B cell (primary cell): Measurements from ENCODE around the gene PSMB3. TPM values are rescaled to one million over a fixed set of nuclear protein-coding genes. Genes with fewer than 3 reads are reported as not detected.

Experiments used
- ATAC-seq: fragments of 200-7000 bp; cut with Tn5 transposase; one replicate; pipeline ENCODE4 v1.10.0; 2021; ENCODE audit warnings: low read depth, mild to moderate bottlenecking, moderate number of reproducible peaks, moderate library complexity
- CTCF ChIA-PET: fragments of 350-600 bp; sonication (Branson Sonifier 250); formaldehyde crosslinking; loops from one replicate; lab custom pipeline; 2021; ENCODE audit warnings: antibody characterized with exemption, inconsistent platforms; lab: Charles Lee
- POLR2A ChIA-PET: fragments of 350-600 bp; sonication (Branson Sonifier 250); formaldehyde crosslinking; loops from one replicate; lab custom pipeline; 2021; ENCODE audit warnings: antibody characterized with exemption; lab: Charles Lee
- DNase-seq: peaks from one replicate; pipeline ENCODE4 v3.0.0; 2013
- H2AFZ ChIP-seq: 2 replicates; pipeline ENCODE4 v1.6.1; 2012; ENCODE audit warnings: mild to moderate bottlenecking, low read depth, low read length; ENCODE audit not compliant: insufficient read depth, poor library complexity, severe bottlenecking
- H3K27ac ChIP-seq, 2 donors: 1 replicate in 1 of 2; 2 replicates in 1 of 2; pipeline ENCODE4 v1.5.1; 2012 to 2013; ENCODE audit warnings: low read length in 2 of 2, mild to moderate bottlenecking in 2 of 2, moderate library complexity in 1 of 2
- H3K27me3 ChIP-seq, 4 experiments: fragments of 200-600 bp in 1 of 4; sonication (generic) in 1 of 4; replicated peaks in 1 of 4; 1 replicate in 2 of 4; 2 replicates in 2 of 4; pipeline versions ENCODE4 v1.6.1 to v1.7.0; 2013 to 2016; ENCODE audit warnings: low read length in 3 of 4, mild to moderate bottlenecking in 2 of 4, mixed read lengths in 1 of 4, moderate library complexity in 1 of 4; ENCODE audit not compliant: insufficient read depth in 4 of 4, control insufficient read depth in 3 of 4; ENCODE audit errors: control extremely low read depth in 1 of 4
- H3K36me3 ChIP-seq, 2 experiments: replicated peaks in 1 of 2; 1 replicate in 1 of 2; 2 replicates in 1 of 2; pipeline versions ENCODE4 v1.6.1 to v1.7.1; 2013; ENCODE audit warnings: low read length in 1 of 2; ENCODE audit not compliant: insufficient read depth in 2 of 2, control insufficient read depth in 1 of 2; ENCODE audit errors: control extremely low read depth in 1 of 2, extremely low read depth in 1 of 2
- H3K4me1 ChIP-seq, 2 donors: fragments of 200-600 bp in 1 of 2; sonication (generic) in 1 of 2; 1 replicate in 1 of 2; 2 replicates in 1 of 2; pipeline versions ENCODE4 v1.5.1 to v1.6.1; 2013 to 2017; ENCODE audit warnings: low read length in 2 of 2; ENCODE audit not compliant: control insufficient read depth in 2 of 2, insufficient read depth in 2 of 2
- H3K4me2 ChIP-seq: replicated peaks from 2 replicates; pipeline ENCODE3; 2012; ENCODE audit warnings: mild to moderate bottlenecking, low read depth, low read length; ENCODE audit not compliant: poor library complexity, severe bottlenecking
- H3K4me3 ChIP-seq, 5 experiments: fragments of 200-600 bp in 1 of 5; sonication (generic) in 1 of 5; 1 replicate in 3 of 5; 2 replicates in 2 of 5; pipeline versions ENCODE4 v1.5.1 to v1.7.0; 2011 to 2016; ENCODE audit warnings: low read length in 4 of 5, mild to moderate bottlenecking in 4 of 5, low read depth in 2 of 5, control low read depth in 1 of 5, moderate library complexity in 1 of 5; ENCODE audit not compliant: insufficient read depth in 1 of 5; ENCODE audit errors: control extremely low read depth in 1 of 5, extremely low read depth in 1 of 5
- H3K79me2 ChIP-seq: fragments of 200-600 bp; sonication (generic); one replicate; pipeline ENCODE4 v1.6.0; 2016; ENCODE audit warnings: low read length; ENCODE audit not compliant: control insufficient read depth, insufficient read depth
- H3K9ac ChIP-seq: fragments of 200-600 bp; sonication (generic); 2 replicates; pipeline ENCODE4 v1.6.1; 2017; ENCODE audit warnings: mild to moderate bottlenecking, low read length, moderate library complexity
- H3K9me3 ChIP-seq, 3 donors: one replicate each; pipeline versions ENCODE4 v1.6.1 to v1.7.1; 2013; ENCODE audit warnings: low read length in 2 of 3; ENCODE audit not compliant: control insufficient read depth in 2 of 3, insufficient read depth in 1 of 3; ENCODE audit errors: control extremely low read depth in 1 of 3
- H4K20me1 ChIP-seq: 2 replicates; pipeline ENCODE4 v1.6.0; 2012; ENCODE audit warnings: mild to moderate bottlenecking, low read length; ENCODE audit not compliant: insufficient read depth, control insufficient read depth, poor library complexity, severe bottlenecking
- H3K27ac Mint-ChIP-seq: one replicate; pipeline ENCODE4 v1.8.0; 2021; ENCODE audit warnings: mixed read lengths
- H3K27me3 Mint-ChIP-seq: one replicate; pipeline ENCODE4 v1.8.0; 2021; ENCODE audit warnings: mixed read lengths
- H3K4me1 Mint-ChIP-seq: one replicate; pipeline ENCODE4 v1.8.0; 2021; ENCODE audit warnings: mixed read lengths
- H3K4me3 Mint-ChIP-seq: one replicate; pipeline ENCODE4 v1.8.0; 2021; ENCODE audit warnings: mixed read lengths
- H3K9me3 Mint-ChIP-seq: one replicate; pipeline ENCODE4 v1.8.0; 2022; ENCODE audit warnings: mixed read lengths; ENCODE audit not compliant: insufficient read depth
- CTCF ChIP-seq: fragments of 200-600 bp; IDR thresholded peaks from one replicate; pipeline ENCODE4 v1.8.0; 2022; ENCODE audit warnings: antibody characterized with exemption, mild to moderate bottlenecking
- EZH2 ChIP-seq: IDR thresholded peaks from 2 replicates; pipeline ENCODE4 v1.6.1; 2012; ENCODE audit warnings: borderline replicate concordance, low read depth, mild to moderate bottlenecking, moderate library complexity, low read length; ENCODE audit not compliant: insufficient read depth, poor library complexity, severe bottlenecking
- WGBS: methylation state at CpG from one replicate; pipeline ENCODE4 v1.1.5; 2013; ENCODE audit warnings: missing lambda C conversion rate; ENCODE audit not compliant: insufficient coverage; 5-methylcytosine and 5-hydroxymethylcytosine counted together
- intact Hi-C: fragments of 100-400 bp; cut with micrococcal nuclease; formaldehyde crosslinking; loops from one replicate; pipeline ENCODE4 v1.10.0; 2022
- polyA plus RNA-seq: library from polyadenylated mRNA; depleted of rRNA; stranded (reverse); fragments of >200 nt; gene quantifications from 2 replicates; pipeline ENCODE4 v1.2.3, GENCODE V29; 2012
- total RNA-seq, 2 donors: library from RNA; stranded (reverse); fragments of 120-200 nt in 1 of 2; gene quantifications; 1 replicate in 1 of 2; 2 replicates in 1 of 2; pipeline versions ENCODE4 v1.2.3 to v1.2.4, GENCODE V29; 2013 to 2022

Gene PSMB3
- total and polyA plus RNA-seq, 2 donors (not counting 1 experiment from before 2014, with no cell fraction given): 109 to 184 TPM

GRCh38 chr17:38746849-38747462 lies 5.6 kb upstream of the PSMB3 start:
- peak overlapping the region; percentile 66 for H3K9ac ChIP-seq
- peak overlapping the region in 4 of 5 experiments; percentile 41 to 65 (median 54) for H3K4me3 ChIP-seq
- ATAC-seq (peak; percentile 63), DNase-seq (peak; percentile 74)
- ChIA-PET POLR2A (interaction anchor here (0.6 to 1.6 kb wide), 2 partner anchors 16 to 47 kb away, joined by 5 to 7 read pairs; partner anchors contain the start of gene CISD3), CTCF (interaction anchor here (0.8 to 1.1 kb wide), 3 partner anchors 10 to 70 kb away, joined by 3 to 4 read pairs (median 4); no protein-coding TSS in a partner anchor)
- H2AFZ ChIP-seq: peak overlapping the region; percentile 53
- WGBS: 0% methylated on average over 2 of the region's 21 CpGs
- peaks cover 0 to 50% (median 25%) of the 10 kb centered on the region in 4 experiments for H3K27me3 ChIP-seq
- Mint-ChIP-seq H3K27me3 (peaks cover 33% of the 10 kb centered on the region), H3K27ac (peak overlapping the region; percentile 82), H3K9me3 (no peaks in the 10 kb centered on the region), H3K4me1 (peaks cover 43% of the 10 kb centered on the region), H3K4me3 (peak overlapping the region; percentile 92)
- H3K27ac ChIP-seq: no peak overlapping the region
- TF ChIP-seq CTCF (no peak), EZH2 (no peak)
- peaks cover 4% of the 10 kb centered on the region for H3K79me2 ChIP-seq
- H3K36me3 ChIP-seq: no peaks in the 10 kb centered on the region
- intact Hi-C loops: loop anchor here (1.0 kb wide), 1 partner anchor 73 kb away; the partner anchor contains the start of gene EPOP
- peak overlapping the region; percentile 79 for H3K4me2 ChIP-seq
- H4K20me1 ChIP-seq: peaks cover 13% of the 10 kb centered on the region
- H3K9me3 ChIP-seq: peaks cover 0 to 9% (median 0%) of the 10 kb centered on the region in 3 donors
- H3K4me1 ChIP-seq: peaks cover 58 to 65% of the 10 kb centered on the region in 2 donors
